GM12872 (cell line): ENCODE data around the gene ALOX12.

Experiments
- TF ChIP-seq, protein P1 (sequence below): IDR thresholded peaks from 3 replicates; pipeline ENCODE4 v1.5.1; 2011; ENCODE audit warnings: low read depth, mild to moderate bottlenecking, low read length, moderate library complexity; ENCODE audit not compliant: insufficient read depth

The ALOX12 gene

DNA sequence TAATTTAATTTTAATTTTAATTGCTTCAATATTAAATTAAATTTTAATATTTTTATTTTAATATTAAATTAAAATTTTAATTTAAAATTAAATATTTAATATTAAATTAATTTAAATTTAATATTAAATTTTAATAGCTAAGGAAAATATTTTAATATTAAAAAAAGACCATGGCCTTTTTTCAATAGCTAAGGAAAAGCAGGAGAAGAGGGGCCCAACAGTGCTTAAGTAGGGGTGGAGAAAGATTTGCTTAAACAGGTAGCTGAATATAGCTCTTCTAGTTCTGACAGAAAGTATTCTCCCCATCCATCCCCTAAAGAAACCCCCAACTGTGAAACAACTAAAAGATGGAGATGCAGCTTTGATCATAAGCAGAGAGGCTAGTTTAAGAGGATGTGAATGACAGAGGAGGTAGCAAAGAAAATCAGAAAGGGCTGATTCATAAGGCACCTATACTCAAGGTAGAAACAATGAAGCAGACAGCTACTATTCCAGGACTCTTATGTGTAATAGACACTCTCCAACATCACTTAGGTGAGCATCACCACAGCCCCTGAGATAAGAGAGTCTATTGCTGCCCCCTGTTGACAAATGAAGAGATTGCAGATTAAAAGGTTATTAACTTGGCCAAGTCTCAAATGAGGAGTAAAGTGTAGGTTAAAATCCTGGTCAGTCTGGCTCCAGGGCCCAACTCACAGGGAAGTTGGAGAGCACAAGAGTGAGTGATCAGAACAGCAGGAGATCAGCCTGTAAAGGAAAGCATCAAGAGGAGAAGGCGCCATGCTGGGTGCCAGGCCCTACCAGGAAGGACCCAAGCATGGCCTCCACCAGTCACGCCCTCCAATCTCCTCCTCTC, 8.8 kb downstream of the ALOX12 start:
- TF ChIP-seq, protein P1, sequence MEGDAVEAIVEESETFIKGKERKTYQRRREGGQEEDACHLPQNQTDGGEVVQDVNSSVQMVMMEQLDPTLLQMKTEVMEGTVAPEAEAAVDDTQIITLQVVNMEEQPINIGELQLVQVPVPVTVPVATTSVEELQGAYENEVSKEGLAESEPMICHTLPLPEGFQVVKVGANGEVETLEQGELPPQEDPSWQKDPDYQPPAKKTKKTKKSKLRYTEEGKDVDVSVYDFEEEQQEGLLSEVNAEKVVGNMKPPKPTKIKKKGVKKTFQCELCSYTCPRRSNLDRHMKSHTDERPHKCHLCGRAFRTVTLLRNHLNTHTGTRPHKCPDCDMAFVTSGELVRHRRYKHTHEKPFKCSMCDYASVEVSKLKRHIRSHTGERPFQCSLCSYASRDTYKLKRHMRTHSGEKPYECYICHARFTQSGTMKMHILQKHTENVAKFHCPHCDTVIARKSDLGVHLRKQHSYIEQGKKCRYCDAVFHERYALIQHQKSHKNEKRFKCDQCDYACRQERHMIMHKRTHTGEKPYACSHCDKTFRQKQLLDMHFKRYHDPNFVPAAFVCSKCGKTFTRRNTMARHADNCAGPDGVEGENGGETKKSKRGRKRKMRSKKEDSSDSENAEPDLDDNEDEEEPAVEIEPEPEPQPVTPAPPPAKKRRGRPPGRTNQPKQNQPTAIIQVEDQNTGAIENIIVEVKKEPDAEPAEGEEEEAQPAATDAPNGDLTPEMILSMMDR: peak; percentile 74

DNA sequence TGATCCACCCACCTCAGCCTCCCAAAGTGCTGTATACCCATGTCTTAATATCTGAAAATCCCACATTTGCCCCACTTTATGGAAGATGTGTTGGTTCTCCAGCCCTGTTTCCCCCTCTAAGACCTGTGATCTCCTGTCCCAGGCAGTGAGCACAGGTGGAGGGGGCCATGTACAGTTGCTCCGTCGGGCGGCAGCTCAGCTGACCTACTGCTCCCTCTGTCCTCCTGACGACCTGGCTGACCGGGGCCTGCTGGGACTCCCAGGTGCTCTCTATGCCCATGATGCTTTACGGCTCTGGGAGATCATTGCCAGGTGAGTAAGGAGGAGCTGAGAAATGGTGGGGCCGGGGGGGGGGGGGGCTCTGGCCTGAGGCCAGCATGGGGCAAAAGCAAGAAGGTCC, 9.9 kb downstream of the ALOX12 start:
- TF ChIP-seq, protein P1: no peak

GRCh38 chr17:7007143-7007542, 11.3 kb downstream of the ALOX12 start:
- TF ChIP-seq, protein P1: no peak

- TF ChIP-seq, protein P1: no peak
Observed at GRCh38 chr17:7010523-7010922, 14.7 kb downstream of the ALOX12 start.

DNA sequence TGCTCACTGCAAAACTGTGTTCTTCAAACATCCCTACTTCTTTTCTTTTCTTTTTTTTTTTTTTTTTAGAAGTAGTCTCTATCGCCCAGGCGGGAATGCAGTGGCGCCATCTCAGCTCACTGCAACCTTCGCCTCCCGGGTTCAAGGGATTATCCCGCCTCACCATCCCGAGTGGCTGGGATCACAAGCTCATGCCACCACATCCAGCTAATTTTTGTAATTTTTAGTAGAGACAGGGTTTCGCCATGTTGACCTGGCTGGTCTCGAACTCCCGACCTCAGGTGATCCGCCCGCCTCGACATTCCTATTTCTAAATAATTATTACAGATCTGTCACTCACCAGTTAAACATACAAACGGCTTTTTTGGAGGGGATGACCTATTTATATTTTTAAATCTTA, 15.6 kb downstream of the ALOX12 start:
- TF ChIP-seq, protein P1: no peak

DNA sequence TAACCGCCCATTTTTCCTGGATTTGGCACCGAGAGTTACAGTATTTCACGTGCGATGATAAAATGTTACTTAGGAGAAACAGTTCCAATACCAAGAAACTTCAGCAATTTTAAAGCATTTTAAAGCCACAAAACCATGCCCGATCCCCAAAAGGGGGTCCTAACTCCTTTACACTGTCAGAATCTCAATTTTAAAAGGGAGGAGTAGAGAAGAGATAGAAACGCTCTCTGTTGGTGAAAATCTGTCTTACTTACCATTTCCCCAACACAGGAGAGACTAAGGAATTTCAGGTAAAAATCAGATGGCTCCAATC, 16.0 kb downstream of the ALOX12 start:
- TF ChIP-seq, protein P1: no peak

DNA sequence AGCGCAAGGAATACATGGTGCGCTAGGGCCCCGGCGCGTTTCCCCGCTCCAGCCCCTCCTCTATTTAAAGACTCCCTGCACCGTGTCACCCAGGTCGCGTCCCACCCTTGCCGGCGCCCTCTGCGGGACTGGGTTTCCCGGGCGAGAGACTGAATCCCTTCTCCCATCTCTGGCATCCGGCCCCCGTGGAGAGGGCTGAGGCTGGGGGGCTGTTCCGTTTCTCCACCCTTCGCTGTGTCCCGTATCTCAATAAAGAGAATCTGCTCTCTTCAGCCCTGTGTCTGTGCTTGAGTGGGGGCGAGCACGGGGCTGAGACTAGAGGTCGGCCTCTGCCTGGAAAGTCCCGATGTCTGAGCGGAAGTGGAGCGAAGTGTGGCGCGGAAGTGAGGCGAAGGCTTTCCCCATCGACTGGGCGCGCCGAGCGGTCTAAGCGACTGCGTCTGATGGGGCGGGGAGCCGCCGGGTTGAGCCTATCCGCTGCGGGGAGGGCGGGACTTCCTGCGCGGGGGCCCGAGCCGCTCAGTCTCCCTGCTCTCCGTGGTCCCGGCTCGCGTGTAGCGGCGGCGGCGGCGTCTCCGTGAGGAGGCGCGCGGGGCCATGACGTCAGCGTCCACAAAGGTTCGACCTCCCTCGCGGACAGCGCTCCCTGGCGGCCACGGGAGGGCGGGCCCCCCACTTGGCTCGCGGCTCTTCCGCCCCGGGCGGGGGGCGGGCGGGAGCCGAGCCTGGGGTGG, 18.6 kb downstream of the ALOX12 start:
- TF ChIP-seq, protein P1: peak; percentile 62; the same call in 2 of the 3 replicates
